Activated CD4-positive, alpha-beta T cell treated with anti-CD3 and anti-CD28 coated beads for 24 hours (primary cell): ENCODE results near the gene RAD51B.

Experiments used
- DNase-seq, 2 donors: peaks; one replicate each; pipeline ENCODE4 v3.0.0-alpha.2; 2020; ENCODE audit warnings: low read depth in 2 of 2

RAD51B gene

DNA sequence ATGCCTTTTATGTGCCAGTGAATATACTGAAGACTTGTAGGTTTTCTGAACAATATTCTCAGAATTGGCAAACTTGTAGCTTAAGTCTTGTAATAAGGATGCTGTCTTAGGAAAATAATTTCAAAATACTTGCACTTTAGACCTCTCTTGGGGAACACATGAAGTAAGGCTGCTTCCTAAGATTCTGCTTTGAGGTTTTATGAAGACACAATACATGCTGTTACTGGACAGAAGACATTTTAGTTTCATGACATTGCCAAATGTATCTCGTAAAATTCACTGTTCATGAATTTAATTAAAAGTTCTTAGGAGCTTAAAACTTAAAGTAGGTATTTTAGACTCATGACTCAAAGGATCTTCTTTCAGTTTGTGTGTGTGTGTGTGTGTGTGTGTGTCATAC, 80.7 kb downstream of the RAD51B start:
- no peak for DNase-seq

DNA sequence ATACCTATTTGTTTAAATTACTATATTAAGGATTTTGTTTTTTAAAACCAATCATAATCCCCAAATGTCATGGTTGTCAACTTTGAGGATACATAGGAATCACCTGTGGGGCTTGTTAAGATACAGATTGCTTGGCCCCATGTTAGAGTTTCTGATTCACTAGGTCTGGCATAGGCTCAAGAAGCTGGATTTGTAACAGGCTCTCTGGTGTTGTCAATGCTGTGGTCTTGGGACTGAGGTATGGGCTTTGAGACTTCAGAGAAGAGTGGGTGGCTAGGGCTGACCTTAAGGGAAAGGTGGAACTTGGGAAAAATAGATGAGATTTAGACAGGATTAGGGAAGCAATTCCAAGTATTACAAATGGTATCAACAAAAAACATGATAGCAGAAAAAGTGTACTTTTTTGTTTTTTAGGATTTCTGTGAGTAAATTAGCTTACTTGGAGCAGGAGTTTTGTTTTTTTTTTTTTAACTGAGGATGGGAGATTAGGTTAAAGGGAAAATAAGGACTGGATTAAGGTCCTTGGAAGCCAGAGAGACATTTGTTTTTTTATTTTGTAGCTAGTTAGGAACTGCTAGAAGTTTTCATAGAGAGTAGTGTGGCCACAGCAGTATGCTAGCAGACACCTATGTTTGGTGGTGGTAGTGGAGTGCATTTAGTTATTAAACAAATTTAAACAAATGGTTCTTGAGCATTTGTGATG, 88.6 kb downstream of the RAD51B start:
- no peak for DNase-seq

DNA sequence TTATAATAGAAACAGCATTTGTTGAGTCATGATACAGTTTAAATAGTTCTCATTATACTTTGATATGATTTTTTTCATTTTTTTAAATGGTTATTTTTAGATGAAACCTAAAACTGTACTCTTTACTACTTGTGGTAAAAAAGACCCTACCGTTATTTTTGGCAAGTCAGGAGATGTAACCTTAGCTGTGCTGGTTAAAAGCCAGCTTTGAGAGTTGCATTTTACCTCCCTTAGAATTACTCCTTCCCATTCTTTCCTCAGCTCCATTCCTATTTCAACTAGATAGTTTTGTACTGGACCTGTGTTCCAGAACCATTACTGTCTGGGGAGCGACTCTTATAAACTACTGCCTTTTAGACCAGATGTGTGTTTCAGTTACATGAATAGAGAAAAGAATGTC, 92.0 kb downstream of the RAD51B start:
- DNase-seq, result no peak

DNA sequence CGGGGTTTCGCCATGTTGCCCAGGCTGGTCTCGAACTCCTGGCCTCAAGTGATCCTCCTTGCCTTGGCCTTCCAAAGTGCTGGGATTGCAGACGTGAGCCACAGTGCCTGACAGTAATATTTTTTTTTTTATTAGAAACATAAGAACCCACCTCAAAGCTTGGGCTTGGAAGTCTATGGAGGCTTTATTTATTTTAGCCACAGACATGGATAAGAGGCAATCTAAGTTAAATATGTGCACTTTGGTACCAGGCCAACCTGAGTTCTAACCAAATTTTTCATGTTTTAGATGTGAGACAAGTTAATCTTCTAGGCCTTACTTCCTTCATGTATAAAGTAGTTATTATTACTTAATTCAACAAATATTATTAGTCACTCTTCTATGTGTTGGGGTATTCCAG, 96.9 kb downstream of the RAD51B start:
- DNase-seq, result no peak

DNA sequence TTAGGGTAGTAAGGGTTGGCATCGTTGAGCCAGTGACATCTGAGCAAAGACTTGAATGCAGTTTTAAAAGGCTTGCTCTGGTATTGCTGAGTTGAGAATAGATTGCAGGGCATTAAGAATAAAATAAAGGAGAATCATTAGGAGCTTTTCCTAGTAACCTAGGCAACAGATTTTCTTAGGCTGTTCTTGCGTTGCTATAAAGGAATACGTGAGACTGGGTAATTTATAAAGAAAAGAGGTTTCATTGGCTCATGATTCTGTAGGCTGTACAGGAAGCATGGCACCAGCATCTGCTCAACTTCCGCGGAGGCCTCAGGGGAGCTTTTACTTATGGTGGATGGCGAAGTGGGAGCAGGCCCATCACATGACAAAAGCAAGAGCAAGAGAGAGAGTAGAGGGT, 97.4 kb downstream of the RAD51B start:
- DNase-seq, result no peak

DNA sequence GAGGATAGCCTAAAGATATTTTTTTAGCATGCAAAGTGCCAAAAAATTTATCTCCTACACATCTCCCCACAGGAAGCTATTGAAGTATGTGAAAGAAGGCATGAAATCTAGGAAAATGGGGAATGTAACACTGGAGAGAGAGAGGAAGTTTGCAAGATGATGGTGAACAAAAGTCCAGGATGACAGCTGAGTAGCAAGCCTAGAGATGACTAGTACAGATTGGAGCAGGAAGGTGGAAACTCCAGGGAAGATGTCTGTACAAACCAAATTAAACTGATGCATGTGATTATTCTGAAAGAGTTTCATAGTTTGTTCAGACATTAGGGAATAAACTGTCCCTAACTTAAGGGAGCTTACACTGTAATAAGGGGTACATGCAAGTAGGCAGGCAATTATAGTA, 99.3 kb downstream of the RAD51B start:
- no peak for DNase-seq

DNA sequence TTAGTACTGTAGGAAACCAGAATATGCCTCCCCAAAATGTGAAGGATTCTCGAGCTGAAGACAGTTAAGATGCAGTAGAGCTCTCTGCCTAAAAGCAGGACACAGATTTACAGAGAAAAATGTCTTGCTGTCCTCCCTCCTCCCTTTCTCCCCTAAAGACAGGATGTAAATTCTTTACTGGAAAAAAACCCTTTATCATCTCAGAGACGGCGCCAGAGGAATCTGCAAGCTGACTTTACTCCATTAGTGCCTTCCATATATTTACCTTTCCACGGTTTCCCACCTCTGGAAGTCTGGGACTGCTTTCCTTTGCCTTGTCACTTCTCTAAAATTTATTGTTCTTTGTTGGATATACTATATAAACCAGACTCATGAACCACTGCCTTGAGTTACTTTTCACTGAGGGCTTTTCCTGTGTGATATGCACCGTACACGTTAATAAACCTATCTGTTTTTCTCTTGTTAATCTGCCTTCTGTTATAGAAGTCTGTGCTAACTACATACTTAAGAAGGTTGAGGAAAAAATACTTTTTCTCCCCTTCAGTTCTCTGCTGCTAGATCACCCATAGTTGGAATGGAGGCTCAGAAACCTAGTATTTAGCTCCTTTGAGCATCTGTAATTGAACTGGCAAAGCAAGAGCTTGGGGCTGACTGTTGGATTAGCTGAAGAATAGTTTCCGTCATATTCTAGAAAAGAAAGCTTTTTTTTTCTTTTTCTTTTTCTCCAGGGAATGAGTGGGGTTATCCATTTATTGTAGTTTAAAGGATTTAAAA, 99.9 kb downstream of the RAD51B start:
- DNase-seq, result no peak

DNA sequence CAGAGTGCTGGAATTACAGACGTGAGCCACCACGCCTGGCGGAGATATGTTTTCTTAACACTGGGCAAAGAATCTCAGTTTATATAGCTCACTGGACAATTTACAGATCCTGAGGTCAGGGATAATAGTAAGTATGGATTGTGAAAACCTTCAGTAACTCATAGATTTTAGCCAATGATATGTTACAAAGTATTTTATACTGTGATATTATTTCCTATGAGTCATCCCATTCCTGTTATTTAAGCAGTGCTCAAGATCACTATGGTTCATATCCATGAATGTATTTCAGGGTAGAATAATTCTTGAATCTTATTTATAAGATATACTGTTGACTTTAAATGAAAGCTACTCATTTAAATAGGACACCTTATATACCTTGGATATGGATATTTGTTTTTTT, 107.2 kb downstream of the RAD51B start:
- no peak for DNase-seq

DNA sequence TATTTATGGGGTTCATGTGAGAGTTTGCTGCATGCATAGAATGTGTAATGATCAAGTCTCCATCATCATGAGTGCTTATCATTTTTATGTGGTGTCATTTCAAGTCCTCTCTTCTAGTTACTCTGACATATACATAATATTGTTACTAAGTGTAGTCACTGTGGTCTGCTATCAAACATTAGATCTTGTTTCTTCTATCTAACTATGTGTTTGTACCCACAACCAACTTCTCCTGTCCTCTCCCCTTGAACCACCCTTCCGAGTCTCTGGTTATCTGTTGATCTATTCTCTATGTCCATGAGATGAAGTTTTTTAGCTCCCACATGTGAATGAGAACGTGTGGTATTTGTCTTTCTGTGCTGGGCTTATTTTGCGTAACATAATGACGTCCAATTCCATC, 107.7 kb downstream of the RAD51B start:
- DNase-seq, result no peak

DNA sequence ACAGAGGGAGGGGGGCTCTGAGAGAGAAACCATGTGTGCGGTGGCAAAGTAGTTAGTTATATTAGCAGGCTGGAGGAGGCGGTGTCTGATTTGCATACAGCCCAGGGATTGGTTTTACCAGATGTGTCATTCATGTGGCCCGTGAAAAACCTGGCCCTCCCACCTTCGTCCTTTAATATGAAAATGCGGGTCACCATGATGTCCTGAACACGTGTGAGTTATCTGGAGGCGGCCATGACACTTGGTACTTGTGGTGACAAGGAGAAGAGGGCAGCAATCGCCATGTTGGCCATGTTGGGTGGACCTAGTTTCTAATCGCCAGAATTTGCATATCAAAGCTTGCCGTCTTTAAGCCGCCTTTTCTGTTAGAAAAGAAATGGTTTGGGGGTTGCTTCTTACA, 108.8 kb downstream of the RAD51B start:
- no peak for DNase-seq

DNA sequence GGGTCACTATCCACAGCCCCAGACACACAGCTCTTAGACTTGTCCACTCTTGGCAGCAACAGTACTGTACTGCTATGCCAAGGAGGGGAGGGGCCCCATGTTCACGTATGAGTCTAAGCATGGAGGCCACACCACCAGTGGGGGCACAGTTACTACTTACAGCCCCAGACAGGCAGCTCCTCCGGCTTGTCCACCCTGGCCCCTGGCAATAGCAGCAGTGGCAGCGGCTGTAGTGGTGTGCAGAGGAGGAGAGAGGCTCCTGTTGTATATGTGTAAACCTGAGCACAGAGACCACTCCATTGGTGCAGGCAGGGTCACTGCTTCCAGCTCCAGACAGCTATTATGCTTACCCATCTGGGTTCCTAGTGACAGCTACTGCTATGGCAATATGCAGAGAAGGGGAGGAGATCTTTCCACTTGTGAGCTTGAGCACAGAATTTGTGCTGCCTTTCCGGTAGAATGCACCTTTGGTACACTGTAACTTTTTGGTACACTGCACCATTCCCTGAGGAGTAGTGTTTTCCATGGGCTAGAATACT, 113.2 kb downstream of the RAD51B start:
- no peak for DNase-seq

DNA sequence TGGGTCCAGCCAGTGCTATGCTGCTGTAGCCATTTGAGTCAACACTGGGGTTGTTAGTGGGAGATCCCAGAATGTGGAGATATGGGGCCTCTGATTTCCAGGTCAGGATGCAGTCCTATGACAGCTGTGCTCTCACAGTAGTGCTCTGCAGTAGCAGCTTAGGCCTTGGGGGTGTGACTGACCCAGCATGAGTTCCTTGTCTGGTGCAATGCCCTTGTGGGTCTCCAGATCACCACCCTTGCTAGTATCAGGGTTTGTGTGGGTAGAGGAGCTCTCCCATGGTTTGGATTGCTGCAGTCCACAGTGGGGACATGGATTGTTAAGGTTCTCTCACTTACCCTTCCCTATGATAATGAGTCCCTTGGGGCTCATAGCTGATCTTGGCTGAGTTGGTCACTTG, 113.7 kb downstream of the RAD51B start:
- no peak for DNase-seq

DNA sequence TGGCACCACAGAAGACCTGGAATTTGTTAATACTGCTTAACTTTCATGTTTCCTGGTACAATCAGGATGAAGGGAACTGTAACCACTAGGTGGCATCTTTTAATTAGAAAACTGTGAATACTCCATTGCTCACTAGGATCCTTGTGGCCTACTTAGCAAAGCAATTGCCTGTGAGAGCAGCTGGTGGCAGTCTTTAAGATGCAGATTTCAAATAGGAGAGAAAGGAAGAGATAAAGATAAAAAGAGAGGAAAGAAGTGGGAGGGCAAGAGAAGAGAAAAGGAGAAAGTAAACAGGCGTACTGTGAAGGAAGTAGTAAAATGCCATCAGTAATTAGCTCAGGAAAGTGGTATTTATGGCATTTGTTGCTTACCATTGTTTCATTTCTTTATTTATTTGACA, 114.5 kb downstream of the RAD51B start:
- DNase-seq, result peak in 1 of 2 donors; percentile 7

DNA sequence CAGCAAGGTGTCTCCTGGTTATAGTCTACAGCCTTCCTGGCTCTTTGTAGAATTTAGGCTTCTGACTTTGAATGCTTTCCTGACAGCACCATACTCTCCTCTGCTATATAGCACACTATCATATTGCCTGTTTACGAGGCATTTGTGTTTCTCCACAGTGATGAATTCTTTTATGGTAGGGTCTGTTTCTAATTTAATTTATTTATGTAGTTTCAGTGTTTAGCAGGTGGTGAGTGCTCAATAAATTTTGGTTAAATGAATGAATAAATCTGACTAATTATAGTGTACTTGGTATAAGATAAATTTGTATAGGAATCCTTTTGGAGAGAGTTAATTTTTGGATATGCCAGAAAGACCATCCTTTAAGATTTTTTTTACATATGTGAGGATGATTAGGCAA, 115.3 kb downstream of the RAD51B start:
- DNase-seq, result no peak

DNA sequence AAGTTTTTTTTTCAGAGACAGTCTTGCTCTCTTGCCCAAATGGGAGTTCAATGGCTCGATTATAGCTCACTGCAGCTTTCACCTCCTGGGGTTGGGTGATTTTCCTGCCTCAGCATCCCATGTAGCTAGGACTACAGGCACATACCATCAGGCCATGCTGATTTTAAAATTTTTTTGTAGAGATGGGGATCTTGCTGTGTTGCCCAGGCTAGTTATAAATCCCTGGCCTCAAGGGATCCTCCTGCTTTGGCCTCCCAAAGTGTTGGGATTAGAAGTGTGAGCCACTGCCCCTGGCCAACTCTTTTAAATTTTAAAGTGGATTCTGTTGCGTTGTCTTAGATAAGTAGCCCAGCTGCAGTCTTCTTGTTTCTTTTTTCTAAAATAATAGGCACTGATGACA, 115.8 kb downstream of the RAD51B start:
- no peak for DNase-seq

DNA sequence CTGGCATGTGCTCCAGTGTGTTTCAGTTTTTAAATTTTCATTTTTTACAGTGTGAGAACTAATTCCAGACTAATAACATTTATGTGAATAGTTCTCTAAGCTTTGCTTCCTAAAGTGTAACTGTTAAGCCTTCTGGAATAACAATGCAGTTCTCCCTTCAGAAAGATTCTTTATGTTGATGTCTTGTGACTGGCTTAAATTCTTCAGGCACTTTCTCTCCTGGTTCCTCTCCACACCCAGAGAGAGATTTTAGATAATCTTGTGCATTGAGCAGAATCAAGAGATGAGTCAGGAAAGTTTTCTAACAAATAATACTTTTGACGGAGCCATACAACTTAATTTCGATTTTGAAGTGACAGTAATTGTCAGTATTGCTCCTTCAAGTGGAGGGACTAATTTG, 118.5 kb downstream of the RAD51B start:
- no peak for DNase-seq

DNA sequence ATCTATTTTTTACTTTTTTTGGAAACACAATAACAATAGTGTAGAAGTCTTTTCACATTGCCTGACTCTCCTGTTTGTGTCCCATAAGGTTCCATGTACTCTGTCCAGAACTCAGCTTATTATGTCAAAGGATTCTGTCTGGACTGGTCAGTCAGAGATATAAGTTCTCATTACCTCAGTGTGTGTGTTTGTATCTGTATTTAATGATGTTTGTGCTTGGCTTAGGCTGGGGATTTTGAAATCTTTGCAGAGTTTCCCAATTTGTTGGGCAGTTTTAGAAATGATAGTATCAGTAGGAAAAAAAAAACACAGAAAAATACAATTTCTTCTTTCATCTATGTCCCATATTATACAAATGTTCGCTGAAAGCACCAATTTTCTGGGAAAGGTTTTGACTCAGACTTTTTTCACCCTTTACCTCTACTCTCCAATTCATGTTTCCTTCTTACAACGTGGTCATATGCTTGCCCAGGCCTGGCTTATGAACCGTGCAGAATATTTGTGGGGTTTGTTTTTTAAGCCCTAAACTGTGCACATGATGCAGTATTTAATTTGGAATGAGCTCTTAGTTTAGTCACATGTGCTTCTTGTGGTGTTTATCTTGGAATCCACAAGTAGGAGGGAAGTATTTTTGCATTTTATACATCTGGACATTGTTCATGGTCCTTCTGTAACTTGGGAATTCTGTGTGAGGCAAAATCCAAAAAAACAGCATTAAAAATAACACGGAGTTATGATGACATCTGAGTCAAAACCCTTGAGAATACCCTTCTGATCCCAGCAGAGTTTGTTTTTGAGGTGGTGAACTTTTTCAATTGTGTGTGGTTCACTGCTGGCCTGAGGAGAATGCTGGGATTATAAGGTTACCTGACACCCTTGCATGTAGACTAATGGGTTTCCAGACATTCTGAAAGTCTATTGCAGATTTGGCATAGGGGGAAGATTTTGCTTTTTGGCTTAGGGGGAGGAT, 121.2 kb downstream of the RAD51B start:
- DNase-seq, result no peak

DNA sequence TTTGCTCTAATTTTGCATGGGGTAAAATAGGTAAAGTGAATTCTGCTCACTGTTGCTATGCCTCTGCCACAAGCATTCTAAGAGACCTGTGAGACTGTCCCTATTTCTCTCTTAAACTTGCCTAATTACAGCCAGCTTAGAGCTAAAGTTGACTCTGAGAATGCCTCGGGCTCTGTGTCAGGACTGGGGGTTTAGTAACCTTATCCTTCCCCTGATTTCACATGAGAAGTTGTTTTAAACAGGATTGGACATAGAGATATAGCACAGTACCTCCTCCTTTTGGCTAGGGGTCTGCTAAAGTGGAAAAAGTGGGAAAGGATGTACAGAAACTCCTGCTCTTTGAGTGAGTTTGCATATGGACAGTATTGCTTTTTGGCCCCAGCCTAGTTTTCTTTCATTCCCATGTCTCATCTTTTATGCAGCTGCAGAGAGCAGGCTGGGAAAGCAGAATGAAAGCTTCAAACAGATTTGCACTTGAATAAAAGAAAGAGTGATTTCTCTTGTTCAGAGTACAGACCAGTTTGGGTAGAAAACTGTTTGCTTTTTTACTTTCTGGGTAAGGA, 122.0 kb downstream of the RAD51B start:
- no peak for DNase-seq

DNA sequence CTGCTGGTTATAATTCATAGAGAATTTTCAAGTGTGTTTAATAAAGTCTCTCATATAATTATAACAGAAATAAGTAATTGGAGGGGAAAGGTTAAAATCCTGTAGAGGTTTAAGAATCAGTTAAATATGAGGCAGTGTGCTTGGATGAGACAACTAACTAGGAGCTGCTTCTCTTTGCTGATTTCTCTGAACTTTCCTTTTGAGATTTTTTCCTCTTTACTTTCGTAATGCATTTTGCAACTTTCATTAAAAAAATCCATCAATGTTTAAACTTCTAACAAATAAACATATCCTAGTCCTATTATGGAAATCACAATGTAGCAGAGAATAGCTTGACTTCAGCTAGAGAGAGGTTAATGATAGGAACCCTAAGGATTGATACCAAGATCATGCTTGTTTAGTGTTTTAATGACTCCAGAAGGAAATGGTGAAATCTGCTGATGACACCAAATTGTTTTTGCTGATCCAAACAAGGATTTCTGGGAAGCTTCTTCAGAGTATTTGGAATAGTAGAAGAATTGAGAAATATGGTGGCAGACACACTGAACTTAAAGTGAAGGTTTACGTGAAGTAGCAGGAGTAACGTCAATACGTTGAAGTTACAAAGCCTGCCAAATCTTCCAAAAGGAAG, 122.6 kb downstream of the RAD51B start:
- no peak for DNase-seq

DNA sequence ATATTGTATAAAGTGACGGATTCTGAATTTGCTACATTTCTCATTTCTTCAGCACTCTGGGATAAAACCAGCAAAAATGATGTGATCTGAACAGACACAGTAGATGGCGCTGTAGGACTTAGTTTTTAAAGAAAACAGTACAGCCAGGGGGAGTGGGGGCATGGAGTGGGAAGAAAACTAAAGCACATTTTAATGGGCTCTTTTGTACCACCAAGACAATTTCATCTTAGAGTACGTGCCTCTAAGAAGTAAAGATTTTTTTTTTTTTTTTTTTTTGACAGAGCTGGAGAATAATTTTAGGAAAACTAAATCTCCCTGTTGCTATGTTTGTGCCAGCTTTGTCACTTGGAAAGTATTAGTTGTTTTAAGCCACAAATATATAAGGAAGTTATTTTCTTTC, 124.4 kb downstream of the RAD51B start:
- DNase-seq, result peak; percentile 11 to 36

DNA sequence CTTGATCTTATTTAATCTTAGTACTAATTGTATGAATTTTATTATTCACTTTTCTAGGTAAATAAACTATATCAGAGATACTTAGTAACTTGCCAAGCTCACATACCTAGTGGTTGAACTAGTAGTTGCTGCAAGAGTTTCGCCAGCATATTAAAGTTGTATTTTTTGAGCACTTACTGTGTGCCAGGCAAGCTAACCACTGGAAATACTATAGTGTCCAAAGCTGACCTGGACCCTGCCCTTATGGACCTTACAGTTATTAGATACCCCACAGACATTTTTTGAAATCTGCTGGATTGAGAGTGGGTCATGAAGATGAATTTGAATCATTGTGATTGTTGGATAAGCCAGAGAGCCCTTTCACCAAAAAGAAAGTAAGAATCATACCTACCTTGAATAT, 125.0 kb downstream of the RAD51B start:
- no peak for DNase-seq
